Stimulated activated CD4-positive, alpha-beta T cell treated with anti-CD3 and anti-CD28 coated beads, Interleukin-1b, Interleukin-23, amount 100 ng/mL, for 4 hours (primary cell): Measurements from ENCODE around the gene EIF2S3.
A peak's percentile ranks its signal among the peaks of the same experiment; 100 is the strongest.
"Not testable (repeated sequence)": the region's sequence is repeated elsewhere in the genome, so short reads cannot be mapped to it uniquely, and the experiment has no call there.

ENCODE experiments used
- DNase-seq, 2 donors: peaks; one replicate each; pipeline ENCODE4 v3.0.0-alpha.2; 2020; ENCODE audit warnings: low read depth in 2 of 2

Gene EIF2S3

DNA sequence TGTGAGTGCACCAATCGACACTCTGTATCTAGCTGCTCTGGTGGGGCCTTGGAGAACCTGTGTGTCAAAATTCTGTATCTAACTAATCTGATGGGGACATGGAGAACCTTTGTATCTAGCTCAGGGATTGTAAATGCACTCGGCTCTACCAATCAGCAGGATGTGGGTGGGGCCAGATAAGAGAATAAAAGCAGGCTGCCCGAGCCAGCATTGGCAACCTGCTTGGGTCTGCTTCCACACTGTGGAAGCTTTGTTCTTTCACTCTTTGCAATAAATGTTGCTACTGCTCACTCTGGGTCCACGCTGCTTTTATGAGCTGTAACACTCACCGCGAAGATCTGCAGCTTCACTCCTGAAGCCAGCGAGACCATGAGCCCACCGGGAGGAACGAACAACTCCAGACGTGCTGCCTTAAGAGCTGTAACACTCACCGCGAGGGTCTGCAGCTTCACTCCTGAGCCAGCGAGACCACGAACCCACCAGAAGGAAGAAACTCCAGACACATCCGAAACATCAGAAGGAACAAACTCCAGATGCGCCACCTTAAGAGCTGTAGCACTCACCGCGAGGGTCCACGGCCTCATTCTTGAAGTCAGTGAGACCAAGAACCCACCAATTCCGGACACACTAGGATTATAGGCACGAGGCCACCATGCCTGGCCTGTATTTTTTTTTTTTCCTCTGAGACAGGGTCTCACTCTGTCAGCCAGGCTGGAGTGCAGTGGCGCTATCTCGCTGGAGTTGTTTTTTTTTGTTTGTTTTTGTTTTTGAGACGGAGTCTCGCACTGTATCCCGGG is 4.0 kb upstream of the EIF2S3 start:
- not testable (repeated sequence) for DNase-seq

DNA sequence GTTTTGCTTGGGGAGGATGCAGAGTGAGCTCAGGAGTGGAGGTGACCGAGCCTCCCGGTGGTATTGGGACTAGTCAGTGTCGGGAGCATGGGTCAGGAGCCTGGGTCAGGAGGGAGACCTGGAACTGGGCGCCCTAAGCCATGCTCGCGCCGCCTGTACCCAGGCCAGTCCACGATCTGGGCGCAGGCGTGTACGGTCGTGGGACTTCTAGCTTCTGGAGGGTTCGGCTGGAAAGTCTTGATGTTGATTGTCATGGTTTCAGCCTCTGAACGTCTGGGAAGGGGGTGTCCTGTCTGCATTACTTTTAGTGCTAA is 244 bp downstream of the EIF2S3 start:
- DNase-seq, result no peak

DNA sequence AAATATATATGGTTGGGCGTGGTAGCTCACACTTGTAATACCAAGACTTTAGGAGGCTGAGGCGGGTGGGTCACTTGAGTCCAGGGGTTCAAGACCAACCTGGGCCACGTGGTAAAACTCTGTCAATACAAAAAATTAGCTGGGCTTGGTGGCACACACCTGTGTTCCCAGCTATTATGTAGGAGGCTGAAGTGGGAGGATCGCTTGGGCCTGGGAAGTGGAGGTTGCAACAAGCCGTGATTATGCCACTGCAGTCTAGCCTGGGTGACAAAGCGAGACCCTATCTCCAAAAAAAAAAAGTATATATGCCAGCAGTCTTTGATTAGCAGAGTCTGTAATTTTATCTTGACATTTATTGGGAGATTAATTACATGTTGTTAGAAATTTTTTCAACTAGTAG is 8.7 kb downstream of the EIF2S3 start:
- no peak for DNase-seq

DNA sequence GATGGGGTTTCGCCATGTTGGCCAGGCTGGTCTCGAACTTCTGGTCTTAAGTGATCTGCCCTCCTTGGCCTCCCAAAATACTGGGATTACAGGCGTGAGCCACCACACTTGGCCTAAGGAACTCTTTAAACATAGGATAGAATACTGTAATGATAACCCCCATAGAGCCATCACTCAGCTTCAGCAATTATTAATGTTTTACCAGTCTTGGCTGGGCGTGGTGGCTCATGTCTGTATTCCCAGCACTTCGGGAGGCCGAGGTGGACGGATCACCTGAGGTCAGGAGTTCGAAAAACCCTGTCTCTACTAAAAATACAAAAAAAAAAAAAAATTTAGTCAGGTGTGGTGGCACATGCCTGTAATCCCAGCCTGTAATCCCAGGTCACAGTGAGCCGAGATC is 15.1 kb downstream of the EIF2S3 start:
- DNase-seq, result no peak

DNA sequence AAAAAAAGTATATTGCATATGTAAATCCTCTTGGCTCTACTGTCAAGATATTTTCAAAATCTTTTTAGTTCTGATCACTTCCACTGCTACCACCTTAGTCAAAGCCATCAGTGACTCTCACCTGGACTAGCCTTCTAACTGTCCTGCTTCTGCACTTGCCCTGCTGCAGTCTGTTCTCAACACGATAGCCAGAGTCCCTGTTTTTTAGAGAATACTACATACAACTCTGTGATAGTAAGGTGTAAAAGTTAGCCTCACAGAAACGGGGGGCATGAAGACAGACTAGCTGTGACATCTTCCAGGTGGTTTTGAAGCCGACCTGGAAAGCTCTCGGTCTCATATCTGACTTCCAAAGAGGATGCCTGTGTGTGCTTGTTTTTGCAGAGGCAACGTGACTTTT is 24.7 kb downstream of the EIF2S3 start:
- no peak for DNase-seq

DNA sequence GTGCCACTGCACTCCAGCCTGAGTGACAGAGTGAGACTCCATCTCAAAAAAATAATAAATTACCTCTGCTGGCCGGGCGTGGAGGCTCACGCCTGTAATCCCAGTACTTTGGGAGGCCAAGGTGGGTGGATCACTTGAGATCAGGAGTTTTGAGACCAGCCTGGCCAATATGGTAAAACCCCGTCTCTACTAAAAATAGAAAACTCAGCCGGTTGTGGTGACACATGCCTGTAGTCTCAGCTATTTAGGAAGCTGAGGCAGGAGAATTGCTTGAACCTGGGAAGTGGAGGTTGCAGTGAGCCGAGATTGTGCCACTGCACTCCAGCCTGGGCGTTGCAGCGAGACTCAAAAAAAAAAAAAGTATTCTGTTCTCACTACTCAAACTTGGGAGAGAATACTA is 25.5 kb downstream of the EIF2S3 start:
- not testable (repeated sequence) for DNase-seq

DNA sequence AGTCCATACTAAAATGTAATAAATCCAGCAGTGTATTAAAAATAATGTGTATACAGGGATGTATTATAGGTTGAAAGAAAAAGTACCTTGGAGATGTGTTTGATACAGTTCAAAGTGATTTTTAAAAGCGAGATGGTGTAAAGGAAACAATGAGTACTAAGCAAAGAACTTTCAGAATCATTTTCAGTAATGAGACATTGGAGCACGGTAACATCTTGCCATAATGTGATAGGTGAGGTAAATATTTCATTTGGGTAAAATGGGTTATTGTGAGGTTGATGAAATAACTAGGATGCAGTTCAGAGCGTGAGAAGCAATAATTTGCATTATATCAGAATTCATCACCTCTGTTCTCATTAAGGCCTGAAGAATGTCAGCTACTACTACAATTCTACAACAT is 25.9 kb downstream of the EIF2S3 start:
- no peak for DNase-seq

DNA sequence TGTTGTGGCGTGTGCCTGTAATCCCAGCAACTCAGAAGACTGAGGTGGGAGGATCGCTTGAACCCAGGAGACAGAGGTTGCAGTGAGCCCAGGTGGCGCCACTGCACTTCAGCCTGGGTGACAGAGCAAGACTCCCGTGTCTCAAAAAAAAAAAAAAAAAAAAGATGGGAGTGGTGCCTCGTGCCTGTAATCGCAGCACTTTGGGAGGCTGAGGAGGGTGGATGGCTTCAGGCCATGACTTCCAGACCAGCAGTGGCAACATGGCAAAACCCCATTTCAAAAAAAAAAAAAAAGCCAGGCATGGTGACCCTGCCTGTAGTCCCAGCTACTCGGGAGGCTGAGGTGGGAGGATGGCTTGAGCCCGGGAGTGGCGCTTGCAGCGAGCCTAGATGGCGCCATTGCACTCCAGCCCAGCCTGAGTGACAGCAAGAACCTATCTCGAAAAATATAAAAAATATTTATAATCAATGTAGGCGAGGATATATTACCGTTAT is 27.0 kb downstream of the EIF2S3 start:
- peak; percentile 24 to 27 for DNase-seq

DNA sequence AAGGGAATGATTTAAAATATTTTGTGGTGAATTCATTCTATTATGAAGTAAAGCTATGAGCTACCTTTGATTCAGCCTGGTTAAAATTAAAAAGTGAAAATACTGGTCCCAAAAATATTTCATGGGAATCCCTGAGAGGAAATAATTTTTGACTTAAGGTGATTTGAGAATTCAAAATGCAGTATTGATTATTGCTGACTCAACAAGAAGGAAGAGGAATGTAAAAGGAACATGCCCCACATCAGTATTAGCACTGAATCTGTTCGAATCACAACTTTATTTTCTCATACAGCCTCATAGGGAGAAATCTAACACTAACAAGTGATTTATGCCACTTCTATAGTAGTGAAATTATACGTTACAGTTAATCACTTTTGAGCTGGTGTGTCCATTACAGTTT is 27.7 kb downstream of the EIF2S3 start:
- DNase-seq, result no peak

DNA sequence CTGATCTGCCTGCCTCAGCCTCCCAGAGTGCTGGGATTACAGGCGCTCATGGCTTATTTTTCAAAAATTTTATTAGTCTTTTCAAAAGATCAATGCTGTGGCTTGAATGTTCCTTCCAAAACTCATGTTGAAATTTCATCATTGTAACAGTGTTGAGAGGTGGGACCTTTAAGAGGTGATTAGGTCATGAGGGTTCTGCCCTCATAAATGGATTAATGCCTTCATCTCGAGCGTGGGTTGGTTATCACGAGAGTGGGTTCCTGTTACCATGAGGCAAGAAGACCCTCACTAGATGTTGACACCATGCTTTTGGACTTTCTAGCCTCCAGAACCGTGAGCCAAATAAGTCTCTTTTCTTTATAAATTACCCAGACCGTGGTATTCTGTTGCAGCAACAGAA is 30.3 kb downstream of the EIF2S3 start:
- DNase-seq, result no peak

DNA sequence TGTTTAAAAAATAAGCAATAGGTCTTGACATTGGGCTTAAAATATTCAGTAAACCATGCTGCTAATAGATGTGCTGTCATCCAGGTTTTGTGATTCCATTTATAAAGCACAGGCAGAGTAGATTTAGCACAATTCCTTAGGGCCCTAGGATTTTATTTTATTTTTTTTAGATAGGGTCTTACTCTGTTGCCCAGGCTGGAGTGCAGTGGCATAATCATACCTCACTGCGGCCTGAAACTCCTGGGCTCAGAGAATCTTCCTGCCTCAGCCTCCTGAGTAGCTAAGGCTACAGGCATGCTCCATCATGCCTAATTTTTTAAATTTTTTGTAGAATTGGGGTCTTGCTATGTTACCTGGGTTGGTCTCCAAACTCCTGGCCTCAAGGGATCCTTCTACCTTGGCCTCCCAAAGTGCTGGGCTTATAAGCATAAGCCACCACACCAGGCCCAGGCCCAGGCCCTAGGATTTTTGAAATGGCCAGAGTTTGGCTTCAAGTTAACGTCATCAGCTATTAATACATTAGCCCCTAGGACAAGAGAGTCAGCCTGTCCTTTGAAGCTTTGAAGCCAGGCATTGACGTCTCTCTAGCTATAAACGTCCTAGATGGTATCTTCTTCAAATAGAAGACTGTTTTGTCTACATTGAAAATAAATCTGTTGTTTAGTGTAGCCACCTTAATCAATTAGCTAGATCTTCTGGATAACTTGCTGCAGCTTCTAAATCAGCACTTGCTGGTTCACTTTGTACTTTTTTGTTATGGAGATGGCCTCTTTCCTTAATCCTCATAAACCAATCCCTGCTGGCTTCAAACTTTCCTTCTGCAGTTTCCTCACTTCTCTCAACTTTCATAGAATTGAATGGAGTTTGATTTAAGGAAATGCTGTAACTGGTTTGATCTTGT is 35.8 kb downstream of the EIF2S3 start:
- no peak for DNase-seq

DNA sequence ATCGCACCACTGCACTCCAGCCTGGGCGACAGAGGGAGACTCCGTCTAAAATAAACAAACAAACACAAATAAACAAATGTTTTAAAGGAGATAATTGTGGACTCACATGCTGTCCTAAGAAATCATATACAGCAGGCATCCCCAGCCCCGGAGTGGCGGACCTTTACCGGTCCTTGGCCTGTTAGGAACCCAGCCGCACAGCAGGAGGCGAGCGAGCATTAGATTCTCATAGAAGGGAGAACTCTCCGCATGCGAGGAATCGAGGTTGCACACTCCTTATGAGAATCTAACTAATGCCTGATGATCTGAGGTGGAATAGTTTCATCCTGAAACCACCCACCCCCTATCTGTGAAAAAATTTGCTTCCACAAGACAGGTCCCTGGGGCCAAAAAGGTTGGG is 39.0 kb downstream of the EIF2S3 start:
- DNase-seq, result no peak

DNA sequence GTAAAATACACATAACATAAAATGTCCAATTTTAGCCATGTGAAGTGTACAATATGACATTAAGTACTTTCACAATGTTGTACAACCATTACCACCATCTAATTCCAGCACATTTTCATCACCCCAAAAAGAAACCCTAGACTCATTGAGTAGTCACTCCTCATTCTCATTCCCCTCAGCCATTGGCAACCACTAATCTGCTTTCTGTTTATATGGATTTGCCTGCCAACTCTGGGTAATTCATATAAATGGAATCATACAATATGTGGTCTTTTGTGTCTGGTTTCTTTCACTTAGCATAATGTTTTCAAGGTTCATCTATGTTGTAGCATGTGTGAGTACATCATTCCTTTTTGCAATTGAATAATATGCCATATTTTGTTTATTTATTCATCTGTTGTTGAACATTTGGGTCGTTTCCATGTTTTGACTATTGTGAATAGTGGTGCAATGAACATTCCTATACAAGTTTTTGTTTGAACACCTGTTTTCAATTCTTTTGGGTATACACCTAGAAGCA is 43.0 kb downstream of the EIF2S3 start:
- DNase-seq, result no peak

DNA sequence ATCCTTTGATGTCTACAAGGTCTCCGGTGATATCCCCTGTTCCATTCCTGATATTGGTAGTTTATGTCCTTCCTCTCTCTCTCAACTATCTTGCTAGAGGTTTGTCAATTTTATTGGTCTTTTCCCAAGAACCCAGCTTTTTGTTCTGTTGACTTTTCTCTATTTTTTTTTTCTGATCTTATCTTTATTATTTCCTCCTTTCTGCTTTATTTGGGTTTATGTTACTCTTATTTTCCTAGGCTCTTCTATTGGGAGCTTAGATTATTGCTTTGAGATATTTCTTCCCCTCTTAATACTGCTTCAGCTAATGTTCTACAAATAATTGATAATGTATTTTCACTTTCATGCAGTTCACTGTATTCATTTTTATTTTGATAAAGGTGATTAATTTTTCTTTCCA is 44.2 kb downstream of the EIF2S3 start:
- no peak for DNase-seq

DNA sequence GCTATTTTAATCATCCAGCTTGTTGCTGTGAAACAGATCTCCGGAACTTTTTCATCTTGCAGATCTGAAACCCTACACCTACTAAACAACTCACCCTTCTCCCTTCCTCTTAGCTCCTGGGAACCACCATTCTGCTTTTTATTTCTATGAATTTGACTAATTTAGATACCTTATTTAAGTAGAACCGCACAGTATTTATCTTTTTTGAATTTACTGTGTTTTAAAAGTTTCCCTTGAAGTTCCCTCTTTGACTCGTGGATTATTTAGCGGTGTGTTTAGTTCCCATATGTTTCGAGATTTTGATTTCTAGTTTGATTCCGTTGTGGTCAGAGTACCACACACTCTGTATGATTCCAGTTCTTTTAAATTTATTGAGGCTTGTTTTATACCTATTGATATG is 44.6 kb downstream of the EIF2S3 start:
- no peak for DNase-seq

DNA sequence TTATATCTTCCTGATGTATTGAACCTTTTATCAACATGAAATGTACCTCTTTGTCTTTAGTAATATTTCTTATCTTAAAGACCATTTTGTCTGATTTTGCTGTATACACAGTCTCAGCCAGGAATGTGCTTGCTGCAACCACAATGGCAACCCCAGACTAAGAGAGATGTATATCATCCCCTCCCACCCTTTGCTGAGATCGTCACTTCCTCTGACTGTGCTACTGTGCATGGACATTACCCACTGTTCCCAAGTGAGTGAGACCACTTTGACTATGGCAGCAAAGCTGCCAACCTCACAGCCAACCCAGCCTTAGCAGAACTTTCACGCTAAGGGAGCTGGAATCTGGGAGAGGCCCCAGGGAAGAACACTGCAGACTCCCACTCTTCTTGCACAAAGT is 46.0 kb downstream of the EIF2S3 start:
- no peak for DNase-seq

DNA sequence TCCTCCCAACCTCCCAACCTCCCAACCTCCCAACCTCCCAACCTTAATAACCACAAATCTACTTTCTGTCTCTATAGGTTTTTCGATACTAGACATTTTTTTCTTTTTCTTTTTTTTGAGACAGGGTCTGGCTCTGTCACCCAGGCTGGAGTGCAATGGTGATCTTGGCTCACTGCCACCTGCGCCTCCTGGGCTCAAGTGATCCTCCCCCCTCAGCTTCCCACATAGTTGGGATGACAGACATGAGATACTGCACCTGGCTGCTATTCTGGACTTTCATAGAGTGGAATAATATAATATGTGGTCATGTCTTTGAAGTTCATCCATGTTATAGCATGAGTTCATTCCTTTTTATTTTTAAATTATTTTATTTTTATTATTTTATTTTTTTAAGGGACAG is 55.3 kb downstream of the EIF2S3 start:
- DNase-seq, result no peak

DNA sequence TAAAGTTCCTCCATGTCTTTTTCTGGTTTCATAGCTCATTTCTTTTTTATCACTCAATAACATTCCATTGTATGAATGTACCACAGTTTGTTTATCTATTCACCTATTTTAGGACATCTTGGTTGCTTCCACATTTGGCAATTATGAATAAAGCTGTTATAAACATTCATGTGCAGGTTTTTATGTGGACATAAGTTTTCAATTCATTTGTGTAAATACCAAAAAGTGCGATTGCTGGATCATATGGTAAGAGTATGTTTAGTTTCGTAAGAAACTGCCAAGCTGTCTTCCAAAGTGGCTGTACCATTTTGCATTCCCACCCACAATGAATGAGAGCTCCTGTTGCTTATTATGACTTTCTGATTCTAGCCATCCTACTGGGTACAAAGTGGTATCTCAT is 58.4 kb downstream of the EIF2S3 start:
- DNase-seq, result no peak

DNA sequence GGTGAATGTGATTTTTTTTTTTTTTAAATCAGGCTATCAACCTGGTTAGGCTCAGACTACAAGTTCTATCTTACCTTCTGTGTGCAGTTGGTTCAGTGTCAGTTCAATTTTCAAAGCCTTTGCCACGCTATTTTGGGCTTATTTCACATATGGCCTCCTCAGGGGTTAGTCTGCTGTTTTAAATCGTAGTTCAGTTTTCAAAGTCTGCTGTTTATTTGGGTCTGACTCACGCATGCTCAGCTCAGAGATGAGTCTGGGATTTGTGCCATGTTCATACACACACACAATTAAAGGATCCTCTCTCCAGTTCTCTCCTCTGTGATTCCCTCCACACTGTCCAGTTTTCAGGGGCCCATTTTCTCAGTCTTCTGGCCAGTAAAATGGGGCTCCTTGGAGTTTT is 62.5 kb downstream of the EIF2S3 start:
- no peak for DNase-seq

DNA sequence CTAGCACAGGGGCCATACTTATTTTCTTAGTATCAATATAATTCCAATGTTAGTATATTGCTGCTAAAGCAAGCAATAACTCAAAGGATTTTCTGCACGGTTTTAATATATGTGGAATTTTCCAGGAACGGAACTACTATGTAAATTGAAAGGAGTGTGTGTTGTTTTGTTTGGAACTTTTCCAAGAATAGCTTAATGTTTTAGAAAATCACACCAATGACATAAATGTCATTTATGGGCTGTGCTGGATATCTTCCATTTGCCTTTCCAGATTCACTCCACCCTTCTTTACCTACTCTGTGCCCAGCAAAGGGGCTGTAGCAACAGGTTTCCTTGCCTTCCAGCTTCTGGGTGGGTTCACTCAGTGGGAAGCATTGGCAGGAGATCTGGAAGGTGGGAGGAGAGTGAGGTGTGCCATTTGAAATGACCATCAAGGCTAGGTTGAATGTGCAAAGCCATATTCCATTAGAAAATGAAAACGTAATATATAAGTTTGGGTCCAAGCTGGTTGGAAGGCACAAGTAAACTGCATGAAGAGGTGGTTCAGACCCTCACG is 69.6 kb downstream of the EIF2S3 start:
- no peak for DNase-seq

DNA sequence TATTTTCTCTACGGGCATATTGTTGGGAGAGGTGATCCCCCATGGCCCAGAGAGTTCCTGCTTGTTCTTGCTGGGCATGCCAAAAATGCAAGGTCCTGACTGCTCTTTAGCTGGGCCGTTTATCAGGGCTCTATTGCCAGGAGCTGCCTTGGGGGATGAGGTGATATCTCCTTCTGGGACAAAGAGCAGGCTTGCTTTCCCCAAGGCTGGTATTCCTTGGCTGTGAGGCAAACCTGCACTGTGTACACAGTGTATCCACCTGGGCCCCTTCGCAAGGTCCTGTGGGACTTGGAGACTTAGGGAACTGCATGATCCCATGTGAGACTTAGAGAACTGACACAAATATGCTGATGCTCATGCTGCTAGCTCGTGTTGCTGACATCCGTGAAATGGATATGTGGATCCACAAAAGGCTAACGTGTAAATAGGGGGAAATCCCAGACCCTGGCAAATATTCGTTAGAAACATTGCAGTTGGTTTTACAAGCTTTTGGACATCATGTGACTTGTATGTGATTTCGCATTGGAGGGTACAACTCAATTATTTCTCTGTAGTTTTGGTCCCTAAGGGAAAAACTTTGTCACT is 70.4 kb downstream of the EIF2S3 start:
- no peak for DNase-seq
